ENCODE data around the gene LAD1. TPM values are rescaled to one million over a fixed set of nuclear protein-coding genes. Genes with fewer than 3 reads are reported as not detected.

LAD1 gene
- total and polyA plus RNA-seq, 4 experiments from 2014 or later: 0.17 TPM; not detected in 3

DNA sequence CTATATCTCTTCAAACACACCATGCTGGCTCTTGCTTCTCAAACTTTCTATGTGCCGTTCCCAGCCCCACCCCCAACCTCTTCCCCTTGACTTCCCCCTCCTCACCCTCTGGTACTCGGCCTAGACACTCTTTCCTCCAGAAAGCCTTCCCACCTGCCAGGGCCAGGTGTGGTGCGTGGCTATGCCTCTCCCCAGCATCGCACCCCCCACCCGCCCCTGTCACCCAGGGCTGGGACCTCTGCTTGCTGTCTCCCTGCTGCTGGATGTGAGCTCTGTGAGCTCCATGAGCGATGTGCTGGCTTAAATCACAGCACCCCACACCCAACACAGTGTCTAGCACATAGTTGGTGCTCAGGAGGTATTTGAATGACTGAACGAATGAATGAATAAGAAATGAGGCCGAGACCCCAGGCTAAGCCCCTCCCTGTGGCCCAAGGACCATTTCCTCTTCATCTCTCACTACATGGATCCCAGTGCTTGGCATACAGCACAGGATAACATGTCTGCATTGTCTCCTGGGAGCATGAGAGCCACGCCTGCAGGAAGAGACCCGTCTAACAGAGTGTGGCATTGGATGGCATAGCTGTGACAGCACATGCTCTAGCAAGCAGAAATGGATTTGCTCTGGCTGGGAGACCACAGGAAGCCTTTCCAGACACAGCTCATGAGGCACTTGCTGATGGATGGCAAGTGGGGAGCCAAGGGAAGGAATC lies 41.3 kb downstream of the LAD1 start:
- Mint-ChIP-seq H3K27me3 (peaks cover 0 to 18% of the 10 kb centered on the region in 2 donors), H3K27ac (no peak overlapping the region), H3K9me3 (no peaks in the 10 kb centered on the region), H3K4me1 (no peaks in the 10 kb centered on the region), H3K4me3 (no peak overlapping the region), H3K36me3 (no peaks in the 10 kb centered on the region)
- intact Hi-C loops (cut with micrococcal nuclease): no loop called here
- H3K27ac ChIP-seq (ENCODE audit: low read depth, low read length): no peak overlapping the region
- no peaks in the 10 kb centered on the region for H3K36me3 ChIP-seq (ENCODE audit: insufficient read depth, low read length)
- no peak overlapping the region for H3K4me3 ChIP-seq (ENCODE audit: low read length in 2 of 2)
- ChIA-PET CTCF (ENCODE audit: partially characterized antibody) (no interaction called here), POLR2A (ENCODE audit: partially characterized antibody) (no interaction called here)
- no peaks in the 10 kb centered on the region for H3K4me1 ChIP-seq (ENCODE audit: insufficient read depth, low read length)
- no peak for DNase-seq
- H3K9me3 ChIP-seq (ENCODE audit: control insufficient read depth in 1 of 2, low read length in 2 of 2): no peaks in the 10 kb centered on the region
- no peaks in the 10 kb centered on the region for H3K27me3 ChIP-seq (ENCODE audit: insufficient read depth, low read length)

DNA sequence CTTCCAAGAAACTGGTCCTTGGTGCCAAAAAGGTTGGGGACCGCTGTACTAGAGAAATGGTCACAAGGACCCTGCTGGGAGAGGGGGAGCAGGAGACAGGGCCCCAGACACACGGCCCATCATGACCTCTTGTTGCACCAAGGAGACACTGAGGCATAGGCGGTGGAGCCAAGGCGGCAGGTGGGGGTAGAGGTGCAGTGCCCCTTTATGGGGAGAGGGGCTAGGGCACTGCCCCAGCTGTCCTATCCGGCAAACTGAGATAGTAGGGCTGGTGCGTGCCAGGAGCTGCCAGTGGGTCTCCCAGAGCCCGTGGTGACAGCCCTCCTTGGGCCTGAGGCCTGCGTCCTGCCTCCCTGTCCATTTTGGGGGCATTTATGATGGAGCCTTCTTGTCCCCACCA lies 41.9 kb downstream of the LAD1 start:
- ChIA-PET CTCF (ENCODE audit: partially characterized antibody) (no interaction called here), POLR2A (ENCODE audit: partially characterized antibody) (no interaction called here)
- intact Hi-C loops (cut with micrococcal nuclease): no loop called here
- Histone ChIP-seq H3K4me1 (ENCODE audit: insufficient read depth, low read length) (no peaks in the 10 kb centered on the region), H3K27ac (ENCODE audit: low read depth, low read length) (no peak overlapping the region), H3K9me3 (ENCODE audit: control insufficient read depth in 1 of 2, low read length in 2 of 2) (no peaks in the 10 kb centered on the region), H3K36me3 (ENCODE audit: insufficient read depth, low read length) (no peaks in the 10 kb centered on the region), H3K27me3 (ENCODE audit: insufficient read depth, low read length) (no peaks in the 10 kb centered on the region), H3K4me3 (ENCODE audit: low read length in 2 of 2) (no peak overlapping the region)
- no peaks in the 10 kb centered on the region for H3K4me1 Mint-ChIP-seq
- H3K4me3 Mint-ChIP-seq: no peak overlapping the region
- no peaks in the 10 kb centered on the region for H3K36me3 Mint-ChIP-seq
- H3K27ac Mint-ChIP-seq: no peak overlapping the region
- H3K9me3 Mint-ChIP-seq: no peaks in the 10 kb centered on the region
- H3K27me3 Mint-ChIP-seq: peaks cover 2 to 18% of the 10 kb centered on the region in 2 donors
- no peak for DNase-seq

DNA sequence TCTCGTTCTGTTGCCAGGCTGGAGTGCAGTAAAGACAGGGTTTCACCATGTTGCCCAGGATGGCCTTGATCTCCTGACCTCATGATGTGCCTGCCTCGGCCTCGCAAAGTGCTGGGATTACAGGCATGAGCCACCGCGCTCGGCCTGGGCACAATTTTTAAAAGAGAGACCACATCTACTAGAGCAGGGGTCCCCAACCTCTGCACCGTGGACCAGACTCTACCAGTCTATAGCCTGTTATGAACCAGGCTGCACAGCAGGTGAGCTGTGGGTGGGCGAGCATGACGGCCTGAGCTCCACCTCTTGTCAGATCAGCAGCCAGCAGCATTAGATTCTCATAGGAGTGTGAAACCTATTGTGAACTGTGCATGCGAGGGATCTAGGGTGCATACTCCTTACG lies 42.4 kb downstream of the LAD1 start:
- H3K4me3 Mint-ChIP-seq: no peak overlapping the region
- ChIA-PET POLR2A (ENCODE audit: partially characterized antibody) (no interaction called here), CTCF (ENCODE audit: partially characterized antibody) (no interaction called here)
- no peaks in the 10 kb centered on the region for H3K9me3 Mint-ChIP-seq
- intact Hi-C loops (cut with micrococcal nuclease): no loop called here
- H3K27me3 ChIP-seq (ENCODE audit: insufficient read depth, low read length): no peaks in the 10 kb centered on the region
- no peaks in the 10 kb centered on the region for H3K4me1 ChIP-seq (ENCODE audit: insufficient read depth, low read length)
- H3K27me3 Mint-ChIP-seq: peaks cover 2 to 19% of the 10 kb centered on the region in 2 donors
- H3K27ac ChIP-seq (ENCODE audit: low read depth, low read length): no peak overlapping the region
- no peak for DNase-seq
- no peak overlapping the region for H3K4me3 ChIP-seq (ENCODE audit: low read length in 2 of 2)
- H3K36me3 Mint-ChIP-seq: no peaks in the 10 kb centered on the region
- H3K4me1 Mint-ChIP-seq: no peaks in the 10 kb centered on the region
- no peak overlapping the region for H3K27ac Mint-ChIP-seq
- H3K36me3 ChIP-seq (ENCODE audit: insufficient read depth, low read length): no peaks in the 10 kb centered on the region
- no peaks in the 10 kb centered on the region for H3K9me3 ChIP-seq (ENCODE audit: control insufficient read depth in 1 of 2, low read length in 2 of 2)

DNA sequence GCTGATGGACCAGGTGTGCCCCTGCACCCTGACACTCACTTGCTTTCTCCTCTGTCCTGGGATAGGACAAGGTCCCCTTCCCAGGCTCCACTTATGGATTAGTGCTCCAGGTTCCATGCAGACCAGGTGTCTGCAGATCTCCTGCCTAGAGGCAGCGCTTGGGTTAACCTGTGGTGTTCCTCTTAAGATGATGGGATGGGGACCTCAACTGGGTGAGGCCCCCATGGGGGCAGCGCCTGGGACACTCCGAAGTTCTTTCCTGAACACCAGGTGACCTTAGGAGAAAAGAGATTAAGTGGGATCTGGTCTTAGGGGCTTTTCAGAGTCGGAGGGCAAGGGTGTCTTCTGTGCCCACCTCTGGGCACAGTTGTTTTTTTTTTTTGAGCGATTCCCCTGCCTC lies 42.9 kb downstream of the LAD1 start:
- H3K27me3 Mint-ChIP-seq: peaks cover 6 to 23% of the 10 kb centered on the region in 2 donors
- H3K9me3 Mint-ChIP-seq: no peaks in the 10 kb centered on the region
- DNase-seq: no peak
- CTCF ChIA-PET (ENCODE audit: partially characterized antibody): no interaction called here
- Histone ChIP-seq H3K27me3 (ENCODE audit: insufficient read depth, low read length) (no peaks in the 10 kb centered on the region), H3K9me3 (ENCODE audit: control insufficient read depth in 1 of 2, low read length in 2 of 2) (no peaks in the 10 kb centered on the region), H3K4me3 (ENCODE audit: low read length in 2 of 2) (no peak overlapping the region), H3K27ac (ENCODE audit: low read depth, low read length) (no peak overlapping the region), H3K36me3 (ENCODE audit: insufficient read depth, low read length) (no peaks in the 10 kb centered on the region), H3K4me1 (ENCODE audit: insufficient read depth, low read length) (no peaks in the 10 kb centered on the region)
- no peak overlapping the region for H3K4me3 Mint-ChIP-seq
- no peaks in the 10 kb centered on the region for H3K4me1 Mint-ChIP-seq
- POLR2A ChIA-PET (ENCODE audit: partially characterized antibody): no interaction called here
- H3K27ac Mint-ChIP-seq: no peak overlapping the region
- H3K36me3 Mint-ChIP-seq: no peaks in the 10 kb centered on the region
- intact Hi-C loops (cut with micrococcal nuclease): no loop called here

DNA sequence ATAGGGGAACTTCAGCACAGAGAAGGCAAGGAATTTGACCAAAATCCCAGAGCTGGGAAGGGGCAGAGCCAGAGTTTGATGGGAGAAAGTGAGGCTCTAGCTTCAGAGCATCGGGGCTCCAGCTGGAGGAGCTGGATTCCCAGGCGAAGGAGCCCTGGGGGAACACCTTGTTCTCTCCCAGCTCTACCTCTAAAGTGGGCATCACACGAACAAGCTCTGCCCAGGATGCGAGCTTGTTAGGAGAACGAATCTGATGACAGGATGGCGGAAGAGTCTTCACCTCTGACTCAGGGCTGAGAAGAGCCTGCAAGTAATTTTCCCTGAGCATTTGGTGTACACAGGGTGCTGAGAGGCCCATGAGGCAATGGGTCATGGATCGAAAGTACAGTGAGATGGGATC lies 43.7 kb downstream of the LAD1 start:
- peaks cover 8 to 23% of the 10 kb centered on the region in 2 donors for H3K27me3 Mint-ChIP-seq
- Histone ChIP-seq H3K36me3 (ENCODE audit: insufficient read depth, low read length) (no peaks in the 10 kb centered on the region), H3K27ac (ENCODE audit: low read depth, low read length) (no peak overlapping the region), H3K9me3 (ENCODE audit: control insufficient read depth in 1 of 2, low read length in 2 of 2) (no peaks in the 10 kb centered on the region), H3K4me3 (ENCODE audit: low read length in 2 of 2) (no peak overlapping the region), H3K27me3 (ENCODE audit: insufficient read depth, low read length) (no peaks in the 10 kb centered on the region), H3K4me1 (ENCODE audit: insufficient read depth, low read length) (no peaks in the 10 kb centered on the region)
- H3K4me3 Mint-ChIP-seq: no peak overlapping the region
- H3K36me3 Mint-ChIP-seq: no peaks in the 10 kb centered on the region
- no peak overlapping the region for H3K27ac Mint-ChIP-seq
- intact Hi-C loops (cut with micrococcal nuclease): no loop called here
- POLR2A ChIA-PET (ENCODE audit: partially characterized antibody): no interaction called here
- H3K4me1 Mint-ChIP-seq: no peaks in the 10 kb centered on the region
- H3K9me3 Mint-ChIP-seq: no peaks in the 10 kb centered on the region
- CTCF ChIA-PET (ENCODE audit: partially characterized antibody): no interaction called here
- DNase-seq: no peak

DNA sequence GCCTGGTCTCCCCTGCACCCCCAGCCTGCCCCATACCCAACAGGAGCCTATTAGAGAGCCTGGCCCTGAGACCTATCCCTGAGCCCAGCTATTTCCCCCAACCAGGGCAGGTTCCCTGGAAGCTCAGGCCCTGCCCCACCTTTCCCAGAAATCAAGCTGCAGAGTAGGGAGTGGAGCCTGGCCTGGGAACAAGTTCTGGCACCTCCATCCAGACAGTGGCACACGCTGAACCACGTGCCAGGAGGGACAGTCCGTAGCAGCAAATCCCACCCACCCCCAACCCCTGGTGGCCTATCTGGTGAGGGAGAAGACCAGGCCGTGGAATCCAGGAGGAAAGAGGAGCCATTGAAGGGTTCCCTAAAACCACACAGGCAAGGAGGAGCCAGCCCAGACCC lies 44.2 kb downstream of the LAD1 start:
- Mint-ChIP-seq H3K27me3 (peaks cover 8 to 23% of the 10 kb centered on the region in 2 donors), H3K9me3 (no peaks in the 10 kb centered on the region), H3K27ac (no peak overlapping the region), H3K36me3 (no peaks in the 10 kb centered on the region), H3K4me3 (no peak overlapping the region), H3K4me1 (no peaks in the 10 kb centered on the region)
- Histone ChIP-seq H3K9me3 (ENCODE audit: control insufficient read depth in 1 of 2, low read length in 2 of 2) (no peaks in the 10 kb centered on the region), H3K4me3 (ENCODE audit: low read length in 2 of 2) (no peak overlapping the region), H3K4me1 (ENCODE audit: insufficient read depth, low read length) (no peaks in the 10 kb centered on the region), H3K27me3 (ENCODE audit: insufficient read depth, low read length) (no peaks in the 10 kb centered on the region), H3K27ac (ENCODE audit: low read depth, low read length) (no peak overlapping the region), H3K36me3 (ENCODE audit: insufficient read depth, low read length) (no peaks in the 10 kb centered on the region)
- ChIA-PET POLR2A (ENCODE audit: partially characterized antibody) (no interaction called here), CTCF (ENCODE audit: partially characterized antibody) (no interaction called here)
- intact Hi-C loops (cut with micrococcal nuclease): no loop called here
- DNase-seq: no peak

DNA sequence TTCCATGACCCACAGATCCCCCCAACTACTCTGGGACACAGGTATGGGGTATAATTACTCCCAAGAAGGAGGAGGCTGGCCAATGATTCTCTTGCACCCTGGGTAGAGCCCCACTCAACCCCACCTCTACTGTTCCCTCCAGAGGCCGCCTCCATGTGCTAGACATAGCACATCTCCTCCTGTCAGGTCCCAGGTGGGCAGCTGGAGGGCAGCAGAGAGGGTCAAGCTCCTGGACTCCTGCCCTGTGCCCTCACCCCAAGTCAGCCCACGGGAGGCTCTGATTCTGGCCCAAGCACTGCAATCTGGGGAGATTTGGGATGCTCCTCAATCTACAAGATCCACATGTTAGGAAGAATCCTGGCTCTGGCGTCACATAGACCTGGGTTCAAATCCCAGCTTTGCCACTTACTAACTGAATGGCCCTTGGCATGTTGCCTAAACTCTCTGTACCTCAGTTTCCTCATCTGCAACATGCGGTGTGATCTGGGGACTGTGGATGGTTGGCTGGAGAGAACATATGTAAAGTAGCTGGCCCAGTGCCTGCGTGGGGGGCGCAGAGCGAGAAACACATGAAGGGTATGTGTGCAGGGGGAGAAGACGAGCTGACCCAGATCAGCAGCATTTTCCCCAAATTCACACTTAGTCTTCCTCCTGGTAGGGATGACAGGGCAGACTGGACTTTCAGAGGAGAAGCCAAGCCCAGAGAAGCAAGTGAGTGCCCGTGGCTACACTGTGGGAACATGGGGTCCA lies 44.8 kb downstream of the LAD1 start:
- ChIA-PET CTCF (ENCODE audit: partially characterized antibody) (no interaction called here), POLR2A (ENCODE audit: partially characterized antibody) (no interaction called here)
- H3K27me3 Mint-ChIP-seq: peaks cover 8 to 23% of the 10 kb centered on the region in 2 donors
- no peak overlapping the region for H3K27ac ChIP-seq (ENCODE audit: low read depth, low read length)
- H3K27me3 ChIP-seq (ENCODE audit: insufficient read depth, low read length): no peaks in the 10 kb centered on the region
- H3K36me3 Mint-ChIP-seq: no peaks in the 10 kb centered on the region
- no peaks in the 10 kb centered on the region for H3K4me1 Mint-ChIP-seq
- H3K4me1 ChIP-seq (ENCODE audit: insufficient read depth, low read length): no peaks in the 10 kb centered on the region
- no peaks in the 10 kb centered on the region for H3K9me3 ChIP-seq (ENCODE audit: control insufficient read depth in 1 of 2, low read length in 2 of 2)
- no peak overlapping the region for H3K27ac Mint-ChIP-seq
- H3K9me3 Mint-ChIP-seq: no peaks in the 10 kb centered on the region
- DNase-seq: no peak
- no peak overlapping the region for H3K4me3 Mint-ChIP-seq
- H3K4me3 ChIP-seq (ENCODE audit: low read length in 2 of 2): no peak overlapping the region
- H3K36me3 ChIP-seq (ENCODE audit: insufficient read depth, low read length): no peaks in the 10 kb centered on the region
- intact Hi-C loops (cut with micrococcal nuclease): no loop called here

Data from CD4-positive, alpha-beta memory T cell (primary cell).